GM20000 (cell line): ENCODE data around the gene FAM110D.

Experiments
- DNase-seq: peaks from one replicate; pipeline ENCODE4 v3.0.0; 2012; ENCODE audit warnings: low spot score
- TF ChIP-seq, protein P1 (sequence below): IDR thresholded peaks from 2 replicates; pipeline ENCODE4 v1.5.1; 2012; ENCODE audit warnings: mild to moderate bottlenecking, control low read depth; ENCODE audit errors: extremely low read depth, missing control alignments

The FAM110D gene

DNA sequence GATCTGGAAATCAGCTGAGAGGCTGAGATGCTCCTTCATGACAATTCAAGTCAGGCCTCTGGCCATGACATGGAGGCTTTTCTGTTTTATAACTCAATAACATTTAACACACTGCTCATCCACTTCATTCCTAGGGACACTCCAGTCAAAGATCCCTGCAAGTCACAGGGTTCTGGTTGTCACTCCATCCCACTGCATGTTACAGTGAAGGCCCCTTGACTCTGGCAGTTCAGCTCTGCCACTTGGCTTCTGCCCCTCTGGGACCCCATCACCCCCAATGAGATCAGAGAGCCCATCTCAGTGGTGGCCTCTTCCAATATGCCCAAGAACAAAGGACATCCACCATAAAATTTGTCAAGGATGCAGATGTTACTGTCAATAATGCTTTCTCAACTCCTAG lies 10.0 kb upstream of the FAM110D start:
- no peak for DNase-seq
- TF ChIP-seq, protein P1, sequence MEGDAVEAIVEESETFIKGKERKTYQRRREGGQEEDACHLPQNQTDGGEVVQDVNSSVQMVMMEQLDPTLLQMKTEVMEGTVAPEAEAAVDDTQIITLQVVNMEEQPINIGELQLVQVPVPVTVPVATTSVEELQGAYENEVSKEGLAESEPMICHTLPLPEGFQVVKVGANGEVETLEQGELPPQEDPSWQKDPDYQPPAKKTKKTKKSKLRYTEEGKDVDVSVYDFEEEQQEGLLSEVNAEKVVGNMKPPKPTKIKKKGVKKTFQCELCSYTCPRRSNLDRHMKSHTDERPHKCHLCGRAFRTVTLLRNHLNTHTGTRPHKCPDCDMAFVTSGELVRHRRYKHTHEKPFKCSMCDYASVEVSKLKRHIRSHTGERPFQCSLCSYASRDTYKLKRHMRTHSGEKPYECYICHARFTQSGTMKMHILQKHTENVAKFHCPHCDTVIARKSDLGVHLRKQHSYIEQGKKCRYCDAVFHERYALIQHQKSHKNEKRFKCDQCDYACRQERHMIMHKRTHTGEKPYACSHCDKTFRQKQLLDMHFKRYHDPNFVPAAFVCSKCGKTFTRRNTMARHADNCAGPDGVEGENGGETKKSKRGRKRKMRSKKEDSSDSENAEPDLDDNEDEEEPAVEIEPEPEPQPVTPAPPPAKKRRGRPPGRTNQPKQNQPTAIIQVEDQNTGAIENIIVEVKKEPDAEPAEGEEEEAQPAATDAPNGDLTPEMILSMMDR = no peak

DNA sequence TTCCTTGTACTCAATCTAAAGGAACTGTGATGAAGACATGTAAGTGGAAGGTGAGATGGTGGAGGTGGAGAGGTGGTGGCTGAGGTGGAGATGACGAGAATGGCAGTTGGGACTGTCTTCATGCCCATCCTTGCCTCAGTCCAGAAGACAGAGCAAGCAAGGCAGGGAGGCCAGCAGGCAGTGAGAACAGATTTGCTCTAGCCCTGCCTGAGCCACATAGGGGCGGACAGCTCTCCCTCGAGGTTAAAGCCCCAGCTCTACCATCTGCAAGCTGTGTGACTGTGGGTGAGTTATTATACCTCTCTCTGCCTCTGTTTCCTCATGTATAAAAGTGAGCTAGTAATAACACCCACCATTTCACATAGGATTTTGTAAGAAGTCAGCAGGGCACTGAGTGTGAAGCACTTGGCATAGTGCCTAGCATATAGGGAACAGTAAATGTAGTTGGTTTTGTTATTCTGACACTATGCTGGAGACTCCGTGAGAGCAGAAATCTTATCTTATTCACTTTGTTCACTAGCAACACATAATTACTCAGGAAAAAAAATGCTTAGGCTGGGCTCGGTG lies 4.8 kb upstream of the FAM110D start:
- TF ChIP-seq, protein P1 = no peak
- no peak for DNase-seq

DNA sequence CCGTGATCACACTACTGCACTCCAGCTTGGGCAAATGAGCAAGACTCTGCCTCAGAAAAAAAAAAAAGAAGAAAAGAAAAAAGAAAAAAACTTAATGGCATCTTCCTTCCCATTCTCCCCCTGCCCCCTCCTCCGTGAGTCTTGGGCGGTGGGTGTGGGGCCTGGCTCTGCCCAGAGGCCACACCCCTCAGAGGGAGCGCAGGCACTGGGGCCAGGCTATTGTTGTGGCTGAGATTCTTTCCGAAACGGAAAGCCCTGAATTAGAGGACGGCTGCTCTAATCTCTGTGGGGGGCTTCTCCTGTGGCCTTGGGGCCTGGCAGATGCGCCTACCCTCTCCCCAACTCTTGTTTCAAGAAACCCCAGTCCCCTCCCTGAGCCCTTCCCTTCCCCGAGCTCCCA lies 4.1 kb upstream of the FAM110D start:
- TF ChIP-seq, protein P1 = no peak
- no peak for DNase-seq

DNA sequence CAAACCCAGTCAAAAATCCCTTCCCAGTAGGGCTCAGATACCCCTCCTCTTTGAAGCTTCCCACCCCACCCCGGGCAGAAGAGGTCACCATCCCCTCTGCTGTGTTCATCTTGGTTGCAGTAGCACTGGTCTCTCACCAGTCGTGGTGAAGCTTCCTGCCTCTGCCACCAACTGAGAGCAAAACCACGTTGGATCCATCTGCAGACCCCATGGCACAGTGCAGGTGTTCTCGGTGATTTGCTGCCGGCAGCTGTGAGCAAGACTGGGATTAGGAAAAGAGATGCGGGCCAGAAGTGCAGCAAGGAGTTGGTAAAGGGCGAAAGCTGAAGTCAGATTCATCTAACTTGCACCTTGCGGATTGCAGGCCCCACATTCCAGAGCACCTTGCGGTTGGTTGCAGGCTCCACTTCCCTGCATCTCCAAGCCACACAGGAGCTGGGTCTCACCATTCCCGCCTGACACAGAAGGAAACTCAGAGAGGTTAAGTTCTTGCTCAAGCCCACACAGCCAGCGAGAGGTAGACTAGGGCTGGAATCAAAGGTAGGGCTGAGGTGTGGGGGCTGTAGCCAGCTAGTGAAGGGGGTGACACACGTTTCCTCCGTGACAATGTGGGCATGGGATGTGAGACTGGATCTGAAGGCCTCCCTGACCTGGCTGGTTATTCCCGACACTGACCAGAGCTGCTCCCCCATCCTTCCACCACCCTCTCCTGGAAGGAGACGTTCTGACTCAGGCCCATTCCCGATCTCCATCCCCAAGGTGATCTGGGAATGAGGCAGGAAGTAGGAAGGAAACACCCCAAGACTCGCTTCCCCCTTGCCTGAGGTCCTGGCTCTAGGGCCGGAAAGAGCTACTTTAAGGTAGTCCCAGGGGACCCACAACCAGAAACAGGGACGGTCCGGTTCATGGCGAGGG lies 3.3 kb upstream of the FAM110D start:
- no peak for DNase-seq
- TF ChIP-seq, protein P1 = no peak

DNA sequence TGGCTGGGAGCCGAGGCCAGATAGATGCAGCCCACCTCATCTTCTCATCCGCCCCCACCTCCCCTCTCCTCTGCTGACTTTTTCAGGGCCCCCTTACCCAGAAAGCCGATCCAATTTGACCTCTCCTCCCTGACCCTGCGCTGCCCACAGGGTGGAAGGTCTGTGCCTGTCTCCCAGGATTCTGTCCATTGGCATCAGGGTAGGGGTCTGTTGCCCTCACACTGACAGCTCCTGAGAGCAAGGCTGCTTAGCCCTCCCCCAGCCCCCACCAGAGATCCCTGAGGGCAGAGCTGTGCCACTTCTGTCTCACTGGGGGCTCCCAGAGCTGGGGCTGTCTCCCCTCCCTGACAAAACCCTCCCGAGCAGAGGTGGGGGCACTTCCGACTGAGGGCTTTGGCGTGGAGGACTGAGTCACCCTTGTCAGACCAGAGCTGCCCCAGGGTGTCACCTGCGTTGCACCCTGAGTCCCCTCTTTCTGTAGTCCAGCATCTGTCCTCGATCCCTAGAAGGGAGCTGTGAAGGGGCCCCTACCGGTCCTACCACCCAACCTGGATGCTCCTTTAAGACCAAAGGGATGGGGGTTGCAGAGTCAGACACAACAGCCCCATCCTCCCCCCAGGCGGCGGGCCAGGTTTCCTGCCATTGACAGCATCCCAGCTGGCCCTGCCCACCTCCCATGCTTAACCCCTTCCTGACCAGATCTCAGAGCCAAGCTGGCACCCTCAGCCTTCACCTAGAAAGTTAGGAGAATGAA lies 2.4 kb upstream of the FAM110D start:
- TF ChIP-seq, protein P1 = no peak
- DNase-seq = no peak

DNA sequence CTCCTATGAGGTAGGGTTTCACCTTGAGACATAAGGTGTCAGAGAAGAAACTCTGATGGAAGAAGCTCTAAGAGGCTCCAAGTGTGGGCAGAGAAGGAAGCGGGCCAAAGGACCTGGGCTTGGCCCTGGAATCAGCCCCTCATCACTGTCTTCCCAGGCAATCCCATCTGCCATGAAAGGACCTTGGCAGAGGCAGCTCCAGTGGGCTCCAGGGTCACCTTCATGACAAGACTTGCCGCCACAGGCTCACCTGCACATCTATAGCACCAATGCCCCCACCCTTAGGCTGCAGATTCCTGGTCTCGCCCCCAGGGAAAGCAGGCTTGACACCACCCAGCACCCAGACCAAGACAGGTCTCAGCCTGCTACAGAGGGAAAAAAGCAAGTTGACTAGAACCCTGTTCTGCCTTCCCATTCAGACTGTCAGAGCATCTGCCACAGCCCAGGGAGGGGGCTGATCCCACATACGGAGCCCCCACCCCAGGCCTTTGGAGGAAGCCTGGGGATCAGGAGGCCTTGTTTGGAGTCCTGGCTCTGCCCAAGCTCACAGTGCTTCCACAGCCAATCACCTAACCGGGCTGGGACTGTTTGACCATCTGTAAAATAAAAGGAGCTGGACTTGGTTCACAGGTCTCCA lies 490 bp upstream of the FAM110D start:
- peak; percentile 8 for DNase-seq
- TF ChIP-seq, protein P1 = no peak
